H1 (cell line): Measurements from ENCODE around the gene YEATS2. TPM values are rescaled to one million over a fixed set of nuclear protein-coding genes. Genes with fewer than 3 reads are reported as not detected.

Source experiments
- CTCF ChIA-PET: fragments of 300-600 bp; sonication (Branson Sonifier 250); formaldehyde crosslinking; loops from one replicate; lab custom pipeline; 2021; ENCODE audit not compliant: partially characterized antibody; lab: Charles Lee
- POLR2A ChIA-PET: fragments of 300-600 bp; sonication (Branson Sonifier 250); formaldehyde crosslinking; loops from one replicate; lab custom pipeline; 2021; ENCODE audit warnings: inconsistent platforms; ENCODE audit not compliant: partially characterized antibody; lab: Charles Lee
- DNase-seq, 2 experiments: peaks; one replicate each; pipeline versions ENCODE4 v3.0.0 to v3.0.0-alpha.2; 2010 to 2022; ENCODE audit warnings: low spot score in 2 of 2, low read depth in 1 of 2, mixed read lengths in 1 of 2
- FAIRE-seq: peaks from 2 replicates; lab custom pipeline; 2011; peaks lifted over from hg19 to GRCh38; lab: Jason Lieb, UNC
- H2AFZ ChIP-seq: 2 replicates; pipeline ENCODE4 v1.8.1; 2012; ENCODE audit warnings: low read length, inconsistent platforms
- H2AK5ac ChIP-seq: 2 replicates; pipeline ENCODE4 v1.6.1; 2013; ENCODE audit warnings: low read depth, low read length
- H2BK120ac ChIP-seq: replicated peaks from 2 replicates; pipeline ENCODE3; 2013; ENCODE audit warnings: low read depth, low read length, inconsistent platforms
- H2BK12ac ChIP-seq: 2 replicates; pipeline ENCODE4 v1.6.1; 2013; ENCODE audit warnings: low read depth, low read length
- H2BK15ac ChIP-seq: 2 replicates; pipeline ENCODE4 v1.6.1; 2013; ENCODE audit warnings: low read length
- H2BK20ac ChIP-seq: 2 replicates; pipeline ENCODE4 v1.6.1; 2013; ENCODE audit warnings: low read length
- H2BK5ac ChIP-seq: 2 replicates; pipeline ENCODE4 v1.6.1; 2013; ENCODE audit warnings: low read depth, low read length
- H3K14ac ChIP-seq: 2 replicates; pipeline ENCODE4 v1.6.1; 2013; ENCODE audit warnings: inconsistent platforms; ENCODE audit not compliant: insufficient read length
- H3K18ac ChIP-seq: 2 replicates; pipeline ENCODE4 v1.6.1; 2013; ENCODE audit warnings: low read length; ENCODE audit errors: extremely low read depth
- H3K23ac ChIP-seq: 2 replicates; pipeline ENCODE4 v1.6.1; 2013; ENCODE audit warnings: inconsistent platforms; ENCODE audit not compliant: insufficient read length
- H3K23me2 ChIP-seq: 2 replicates; pipeline ENCODE4 v1.6.1; 2013; ENCODE audit warnings: low read depth, low read length
- H3K27ac ChIP-seq: 2 replicates; pipeline ENCODE4 v1.6.1; 2011; ENCODE audit warnings: low read depth, low read length, inconsistent platforms
- H3K27me3 ChIP-seq, 4 experiments: replicated peaks in 1 of 4; 1 replicate in 1 of 4; 2 replicates in 3 of 4; pipeline versions ENCODE4 v1.6.1 to v1.8.1; 2011 to 2013; ENCODE audit warnings: low read length in 3 of 4, mild to moderate bottlenecking in 3 of 4, inconsistent platforms in 2 of 4, mixed read lengths in 2 of 4, moderate library complexity in 1 of 4; ENCODE audit not compliant: control insufficient read depth in 3 of 4, insufficient read depth in 3 of 4; ENCODE audit errors: extremely low read depth in 1 of 4
- H3K36me3 ChIP-seq, 4 experiments: 2 replicates each; pipeline versions ENCODE4 v1.6.1 to v1.8.1; 2011 to 2013; ENCODE audit warnings: mild to moderate bottlenecking in 4 of 4, low read length in 3 of 4, moderate library complexity in 2 of 4, control low read depth in 1 of 4, inconsistent platforms in 1 of 4; ENCODE audit not compliant: insufficient read depth in 4 of 4, control insufficient read depth in 2 of 4
- H3K4ac ChIP-seq: replicated peaks from 2 replicates; pipeline ENCODE3; 2013; ENCODE audit warnings: low read length, low read depth, mixed read lengths, inconsistent platforms; ENCODE audit not compliant: insufficient read length
- H3K4me1 ChIP-seq, 4 experiments: replicated peaks in 1 of 4; 1 replicate in 1 of 4; 2 replicates in 3 of 4; pipeline versions ENCODE4 v1.6.1 to v1.8.1; 2011 to 2013; ENCODE audit warnings: low read length in 3 of 4, inconsistent platforms in 2 of 4, mixed read lengths in 1 of 4; ENCODE audit not compliant: insufficient read depth in 4 of 4, control insufficient read depth in 3 of 4
- H3K4me2 ChIP-seq, 2 experiments: 2 replicates each; pipeline versions ENCODE4 v1.6.1 to v1.8.1; 2011 to 2013; ENCODE audit warnings: low read depth in 2 of 2, low read length in 2 of 2, control low read depth in 1 of 2, inconsistent platforms in 1 of 2, mild to moderate bottlenecking in 1 of 2; ENCODE audit not compliant: insufficient read depth in 1 of 2
- H3K4me3 ChIP-seq, 4 experiments: fragments of 200-600, 300-600 bp in 1 of 4; sonication (generic), shearing (Covaris generic), sonication (Bioruptor Twin) in 1 of 4; 2 replicates each; pipeline versions ENCODE4 v1.5.1 to v1.8.1; 2011 to 2016; ENCODE audit warnings: low read length in 4 of 4, low read depth in 3 of 4, control low read depth in 2 of 4, inconsistent platforms in 2 of 4, mild to moderate bottlenecking in 2 of 4, mixed read lengths in 1 of 4, moderate library complexity in 1 of 4; ENCODE audit not compliant: insufficient read depth in 2 of 4; ENCODE audit errors: extremely low read depth in 1 of 4
- H3K56ac ChIP-seq: replicated peaks from 2 replicates; pipeline ENCODE3; 2013; ENCODE audit warnings: low read depth, mild to moderate bottlenecking, mixed read lengths, low read length, inconsistent platforms; ENCODE audit not compliant: insufficient read length
- H3K79me1 ChIP-seq: 2 replicates; pipeline ENCODE4 v1.6.1; 2013; ENCODE audit warnings: low read depth, low read length, control low read depth
- H3K79me2 ChIP-seq, 2 experiments: 2 replicates each; pipeline versions ENCODE4 v1.6.1 to v1.8.1; 2012 to 2013; ENCODE audit warnings: low read length in 2 of 2, mild to moderate bottlenecking in 2 of 2, inconsistent platforms in 1 of 2; ENCODE audit not compliant: insufficient read depth in 2 of 2, control insufficient read depth in 1 of 2
- H3K9ac ChIP-seq, 4 experiments: replicated peaks in 1 of 4; 1 replicate in 1 of 4; 2 replicates in 3 of 4; pipeline versions ENCODE4 v1.6.1 to v1.8.1; 2011 to 2013; ENCODE audit warnings: low read depth in 3 of 4, low read length in 3 of 4, control low read depth in 2 of 4, mild to moderate bottlenecking in 2 of 4, moderate library complexity in 2 of 4, inconsistent platforms in 1 of 4; ENCODE audit errors: extremely low read depth in 1 of 4
- H3K9me3 ChIP-seq, 2 experiments: 2 replicates each; pipeline versions ENCODE4 v1.6.1 to v1.8.1; 2012 to 2013; ENCODE audit warnings: mild to moderate bottlenecking in 2 of 2, moderate library complexity in 2 of 2, control low read depth in 1 of 2, inconsistent platforms in 1 of 2, low read depth in 1 of 2, low read length in 1 of 2, mixed read lengths in 1 of 2; ENCODE audit not compliant: insufficient read depth in 2 of 2
- H4K20me1 ChIP-seq, 2 experiments: replicated peaks in 1 of 2; 2 replicates each; pipeline versions ENCODE3 to v1.8.1; 2011 to 2013; ENCODE audit warnings: inconsistent platforms in 2 of 2, low read length in 2 of 2, mild to moderate bottlenecking in 1 of 2; ENCODE audit not compliant: insufficient read depth in 2 of 2, control insufficient read depth in 1 of 2
- H4K5ac ChIP-seq: 2 replicates; pipeline ENCODE4 v1.6.1; 2013; ENCODE audit warnings: low read length, low read depth, mixed read lengths, inconsistent platforms; ENCODE audit not compliant: insufficient read length
- H4K8ac ChIP-seq: 2 replicates; pipeline ENCODE4 v1.8.0; 2013; ENCODE audit warnings: mild to moderate bottlenecking, moderate library complexity, low read length, inconsistent platforms; ENCODE audit not compliant: insufficient read depth; ENCODE audit errors: extremely low read depth
- H4K91ac ChIP-seq: replicated peaks from 2 replicates; pipeline ENCODE3; 2013; ENCODE audit warnings: low read length, mixed read lengths, inconsistent platforms; ENCODE audit not compliant: insufficient read length
- ATF2 ChIP-seq: IDR thresholded peaks from 2 replicates; pipeline ENCODE4 v1.6.1; 2012; ENCODE audit warnings: low read length, inconsistent platforms
- ATF3 ChIP-seq: IDR thresholded peaks from 2 replicates; pipeline ENCODE4 v1.6.1; 2011; ENCODE audit warnings: low read depth, mild to moderate bottlenecking, low read length; ENCODE audit not compliant: insufficient read depth
- CREB1 ChIP-seq: IDR thresholded peaks from 2 replicates; pipeline ENCODE4 v1.6.1; 2012; ENCODE audit warnings: inconsistent platforms
- KDM5A ChIP-seq: fragments of 200-600 bp; IDR thresholded peaks from 2 replicates; pipeline ENCODE4 v1.7.1; 2012; ENCODE audit warnings: mild to moderate bottlenecking, low read length, inconsistent platforms, mixed read lengths
- RBBP5 ChIP-seq: IDR thresholded peaks from 2 replicates; pipeline ENCODE4 v1.7.1; 2012; ENCODE audit warnings: low read depth, mild to moderate bottlenecking, inconsistent platforms, low read length, moderate library complexity, borderline replicate concordance
- SP2 ChIP-seq: IDR thresholded peaks from 2 replicates; pipeline ENCODE4 v1.6.1; 2012; ENCODE audit warnings: mild to moderate bottlenecking, low read length, inconsistent platforms
- SRF ChIP-seq: IDR thresholded peaks from 2 replicates; pipeline ENCODE4 v1.6.1; 2011; ENCODE audit warnings: mild to moderate bottlenecking, low read depth, low read length, moderate library complexity
- TAF7 ChIP-seq: optimal IDR thresholded peaks from 2 replicates; pipeline ENCODE3; 2011; ENCODE audit warnings: low read depth, mild to moderate bottlenecking, inconsistent platforms, low read length, moderate library complexity, borderline replicate concordance
- WGBS, 2 experiments: shearing (Covaris generic) in 1 of 2; methylation state at CpG; one replicate each; pipeline versions ENCODE4 v1.1.6 to v1.1.7; 2013 to 2015; ENCODE audit warnings: low lambda C conversion rate in 2 of 2, mixed read lengths in 2 of 2, inconsistent platforms in 1 of 2, low coverage in 1 of 2, missing lambda C conversion rate in 1 of 2; ENCODE audit not compliant: insufficient replicate concordance in 2 of 2, insufficient coverage in 1 of 2, insufficient read length in 1 of 2; ENCODE audit errors: extremely low coverage in 1 of 2, missing lambda C conversion rate in 1 of 2; 5-methylcytosine and 5-hydroxymethylcytosine counted together
- polyA plus RNA-seq, 7 experiments: library from polyadenylated mRNA; depleted of rRNA in 3 of 7; stranded (reverse) in 5 of 7; unstranded in 2 of 7; fragments of >200 nt in 5 of 7; fragments of 200-250 nt in 2 of 7; gene quantifications; 1 replicate in 5 of 7; 2 replicates in 1 of 7; 4 replicates in 1 of 7; pipeline versions ENCODE4 v1.2.1 to v1.2.3, GENCODE V29; 2011 to 2013; ENCODE audit warnings: missing spikeins in 2 of 7, mixed read lengths in 2 of 7
- total RNA-seq: library from RNA; stranded (reverse); fragmentation: NEBNext Ultra II Directional; extraction: Animal tissue kit (Norgen Biotek cat#: 25700); gene quantifications from 2 replicates; pipeline ENCODE4 v1.2.1, GENCODE V29; 2021

The YEATS2 gene
- total and polyA plus RNA-seq, 2 of the 8 experiments (the other 6 are each of a cell fraction or from before 2014, with no cell fraction given) = 35.3 to 53.7 TPM

GRCh38 chr3:183829466-183829865 is 131.9 kb downstream of the YEATS2 start:
- no peak overlapping the region for H4K8ac ChIP-seq
- H2AK5ac ChIP-seq = no peak overlapping the region
- H3K56ac ChIP-seq = no peak overlapping the region
- H2BK5ac ChIP-seq = no peak overlapping the region
- H4K91ac ChIP-seq = no peak overlapping the region
- WGBS, 2 experiments = 94% methylated on average over 9 of the region's 9 CpGs; no CpG with 5 or more reads in 1 of the 2 experiments
- no peaks in the 10 kb centered on the region for H3K27me3 ChIP-seq
- H3K23me2 ChIP-seq = peaks cover 11% of the 10 kb centered on the region; the same call in 1 of the 2 replicates
- no peak overlapping the region for H2BK120ac ChIP-seq
- peaks cover 2 to 18% (median 15%) of the 10 kb centered on the region in 4 experiments; a peak in 6 of 8 replicates for H3K36me3 ChIP-seq
- H2BK20ac ChIP-seq = no peak overlapping the region
- H4K5ac ChIP-seq = no peak overlapping the region
- TF ChIP-seq ATF2 (no peak), TAF7 (no peak), SP2 (no peak), CREB1 (no peak), SRF (no peak), RBBP5 (no peak), KDM5A (no peak), ATF3 (no peak)
- TF ChIP-seq, all 59 proteins: peak for 0
- FAIRE-seq (no peak), DNase-seq (no peak)
- Histone ChIP-seq H2BK12ac (no peak overlapping the region), H3K18ac (no peak overlapping the region), H3K9ac (no peak overlapping the region), H2AFZ (no peak overlapping the region), H3K4ac (no peak overlapping the region), H4K20me1 (peaks cover 0 to 2% of the 10 kb centered on the region in 2 experiments), H3K4me1 (peaks cover 0 to 4% (median under 1%) of the 10 kb centered on the region in 4 experiments; a peak in 2 of 7 replicates), H3K79me2 (no peaks in the 10 kb centered on the region), H2BK15ac (no peak overlapping the region), H3K27ac (no peak overlapping the region), H3K4me3 (no peak overlapping the region), H3K4me2 (no peak overlapping the region), H3K23ac (no peak overlapping the region), H3K14ac (no peak overlapping the region), H3K9me3 (no peaks in the 10 kb centered on the region), H3K79me1 (no peaks in the 10 kb centered on the region)
- POLR2A ChIA-PET = no interaction called here
- CTCF ChIA-PET = interaction anchor here (1.1 kb wide), 1 partner anchor 55 kb away, joined by 3 read pairs; the partner anchor contains the start of gene PARL
